ENCODE results near the gene CAPN14.
A peak's percentile ranks its signal among the peaks of the same experiment; 100 is the strongest.

CAPN14 gene

DNA sequence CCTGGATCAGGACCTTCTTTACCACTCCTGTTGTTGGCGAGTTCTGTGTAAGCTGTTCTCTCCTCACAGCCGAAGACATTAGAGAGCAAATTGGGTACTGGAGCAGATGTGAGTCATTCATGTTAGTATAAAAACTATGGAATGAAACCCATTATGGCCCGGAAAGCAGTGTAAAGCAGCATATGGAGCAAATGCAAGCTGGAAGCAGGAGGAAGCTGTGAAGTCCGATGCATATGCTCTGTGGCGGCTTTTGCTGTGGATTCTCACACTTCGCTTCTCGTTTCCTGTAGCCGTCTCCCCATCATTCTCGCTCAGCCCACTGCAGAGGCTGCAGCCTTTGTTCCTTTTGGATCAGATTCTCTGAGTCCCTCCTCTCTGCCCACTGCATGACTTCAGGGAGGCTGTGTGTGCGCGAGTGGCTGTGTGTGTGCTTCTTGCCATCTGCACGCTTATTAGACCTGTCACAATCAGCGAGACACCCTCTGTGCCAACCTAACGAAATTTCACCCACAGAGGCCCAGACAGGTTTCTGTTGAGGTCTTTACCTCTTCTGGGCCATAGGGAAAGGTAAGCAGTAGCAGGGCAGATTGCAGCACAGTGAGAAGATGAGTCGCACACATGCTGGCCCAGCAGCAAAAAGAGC is 75.8 kb downstream of the CAPN14 start:
- DNase-seq (ENCODE audit: low spot score) = no peak

DNA sequence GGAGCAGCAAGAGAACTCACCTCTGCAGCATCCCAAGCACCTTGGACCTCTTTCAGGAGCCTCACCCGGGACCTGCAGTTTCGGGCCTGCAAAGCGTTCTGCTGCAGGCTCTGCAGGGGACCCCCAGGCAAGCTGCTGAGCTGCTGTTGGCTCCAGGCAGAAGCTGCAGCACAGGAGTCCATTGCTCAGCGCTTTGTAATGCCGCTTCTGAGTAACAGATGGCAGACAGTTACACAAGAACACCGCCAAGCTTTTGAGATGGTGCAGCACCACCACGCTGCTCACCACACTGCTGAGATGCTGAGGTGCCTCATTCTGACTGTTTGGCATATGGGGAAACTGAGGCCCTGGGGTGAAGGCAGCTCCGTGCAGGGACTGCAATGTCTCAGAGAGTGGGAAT is 77.2 kb downstream of the CAPN14 start:
- DNase-seq (ENCODE audit: low spot score) = no peak

GRCh38 chr2:31139671-31140070 is 77.6 kb downstream of the CAPN14 start:
- DNase-seq (ENCODE audit: low spot score) = no peak

DNA sequence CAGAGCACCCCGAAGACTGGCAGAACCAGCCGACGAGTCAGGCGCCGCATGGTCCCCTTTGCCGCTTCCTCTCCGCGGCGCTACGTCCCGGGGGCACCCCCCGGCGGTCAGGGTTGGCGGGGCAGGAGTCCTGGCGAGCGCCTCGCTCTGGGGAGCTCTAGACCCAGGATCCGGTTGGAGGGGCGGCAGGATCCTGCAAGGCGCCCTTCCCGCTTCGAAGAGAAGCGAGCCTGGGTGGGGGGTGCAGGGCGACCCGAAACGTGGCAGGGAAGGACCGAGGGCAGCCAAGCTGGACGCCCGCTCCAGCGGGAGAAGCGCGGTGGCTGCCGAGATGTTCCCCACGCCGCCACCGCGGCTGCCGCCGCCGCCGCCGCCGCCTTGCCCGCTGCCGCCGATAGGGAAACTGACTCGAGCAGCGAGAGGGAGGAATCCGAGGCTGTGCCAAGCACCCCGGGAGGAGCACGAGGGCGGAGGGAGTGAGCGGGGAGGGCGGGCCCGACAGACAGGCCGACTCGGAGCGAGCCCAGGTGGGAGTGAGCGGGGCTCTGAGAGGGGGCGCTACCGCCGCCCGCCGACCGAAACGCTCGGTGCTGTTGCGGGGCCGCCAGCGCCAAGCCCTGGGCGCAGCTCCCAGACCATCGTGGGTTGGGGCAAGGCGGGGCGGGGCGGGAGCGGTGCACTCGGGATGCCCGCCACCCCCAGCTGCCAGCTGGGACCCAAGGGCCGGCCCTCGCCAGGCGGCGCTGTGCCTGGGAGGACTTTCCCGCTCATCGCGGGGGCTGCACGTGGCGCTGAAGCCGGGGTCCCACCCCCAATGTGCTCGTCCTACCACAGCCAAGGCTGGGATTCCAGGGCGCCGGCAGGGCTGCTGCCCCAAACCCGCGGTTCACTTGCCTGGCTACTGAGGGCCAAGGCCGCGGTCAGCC is 79.0 kb downstream of the CAPN14 start, which contains the start of gene GALNT14:
GALNT14 (minus strand) TSS at position 404 of the 926 bp plus-strand sequence; CDS start at position 50, 354 bp downstream.
- DNase-seq (ENCODE audit: low spot score) = peak; percentile 84

- DNase-seq (ENCODE audit: low spot score) = peak; percentile 65
Measured at GRCh38 chr2:31137211-31138036, 79.9 kb downstream of the CAPN14 start.

GRCh38 chr2:31136732-31137131 is 80.6 kb downstream of the CAPN14 start:
- no peak for DNase-seq (ENCODE audit: low spot score)

- no peak for DNase-seq (ENCODE audit: low spot score)
Measured at GRCh38 chr2:31136000-31136399, 81.3 kb downstream of the CAPN14 start.

GRCh38 chr2:31134480-31134879 is 82.8 kb downstream of the CAPN14 start:
- no peak for DNase-seq (ENCODE audit: low spot score)

- DNase-seq (ENCODE audit: low spot score) = no peak
Measured at GRCh38 chr2:31132786-31133185, 84.5 kb downstream of the CAPN14 start.

- no peak for DNase-seq (ENCODE audit: low spot score)
Measured at GRCh38 chr2:31131871-31132270, 85.4 kb downstream of the CAPN14 start.

GRCh38 chr2:31129375-31130171 is 87.7 kb downstream of the CAPN14 start:
- DNase-seq (ENCODE audit: low spot score) = no peak

GRCh38 chr2:31127931-31128330 is 89.4 kb downstream of the CAPN14 start:
- no peak for DNase-seq (ENCODE audit: low spot score)

DNA sequence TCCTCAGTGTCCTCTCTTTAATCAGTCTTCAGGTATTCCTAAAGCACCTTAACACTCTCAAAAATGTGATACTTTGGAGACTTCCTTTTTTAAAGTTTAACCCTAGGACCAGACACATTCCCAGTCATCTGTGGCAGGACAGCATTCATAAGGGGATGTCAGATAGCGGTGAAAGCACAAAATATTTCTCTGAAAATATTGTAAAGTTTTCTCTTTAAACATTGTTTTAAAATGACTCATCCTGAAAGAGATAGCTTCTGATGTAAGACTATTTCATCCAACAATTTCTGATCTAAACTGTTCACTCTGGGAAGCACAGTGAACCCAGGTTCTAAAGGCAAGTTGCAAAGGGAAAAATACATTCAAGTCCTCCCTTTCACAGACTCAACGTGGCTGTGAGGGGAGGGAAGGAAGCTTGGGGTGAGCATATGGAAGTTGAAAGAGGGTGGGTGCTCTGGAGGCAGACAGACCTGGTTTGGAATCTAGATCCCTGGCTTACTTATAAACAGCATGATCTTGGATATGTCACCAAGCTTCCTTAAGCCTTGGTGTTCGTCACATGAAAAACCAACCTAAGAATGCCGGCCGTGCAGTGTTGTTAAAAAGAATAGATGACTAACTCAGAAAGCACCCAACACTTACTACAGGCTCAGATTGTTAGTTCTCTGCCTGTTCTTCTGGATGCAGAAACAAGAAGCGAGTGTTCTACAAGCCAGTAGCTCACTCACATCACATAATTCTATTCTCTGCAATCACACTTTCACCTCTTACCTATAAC is 91.2 kb downstream of the CAPN14 start:
- DNase-seq (ENCODE audit: low spot score) = no peak

GRCh38 chr2:31124904-31125303 is 92.4 kb downstream of the CAPN14 start:
- DNase-seq (ENCODE audit: low spot score) = no peak

Data from D341Med (cell line).